ENCODE data around the gene CCDC57.

CCDC57 gene

DNA sequence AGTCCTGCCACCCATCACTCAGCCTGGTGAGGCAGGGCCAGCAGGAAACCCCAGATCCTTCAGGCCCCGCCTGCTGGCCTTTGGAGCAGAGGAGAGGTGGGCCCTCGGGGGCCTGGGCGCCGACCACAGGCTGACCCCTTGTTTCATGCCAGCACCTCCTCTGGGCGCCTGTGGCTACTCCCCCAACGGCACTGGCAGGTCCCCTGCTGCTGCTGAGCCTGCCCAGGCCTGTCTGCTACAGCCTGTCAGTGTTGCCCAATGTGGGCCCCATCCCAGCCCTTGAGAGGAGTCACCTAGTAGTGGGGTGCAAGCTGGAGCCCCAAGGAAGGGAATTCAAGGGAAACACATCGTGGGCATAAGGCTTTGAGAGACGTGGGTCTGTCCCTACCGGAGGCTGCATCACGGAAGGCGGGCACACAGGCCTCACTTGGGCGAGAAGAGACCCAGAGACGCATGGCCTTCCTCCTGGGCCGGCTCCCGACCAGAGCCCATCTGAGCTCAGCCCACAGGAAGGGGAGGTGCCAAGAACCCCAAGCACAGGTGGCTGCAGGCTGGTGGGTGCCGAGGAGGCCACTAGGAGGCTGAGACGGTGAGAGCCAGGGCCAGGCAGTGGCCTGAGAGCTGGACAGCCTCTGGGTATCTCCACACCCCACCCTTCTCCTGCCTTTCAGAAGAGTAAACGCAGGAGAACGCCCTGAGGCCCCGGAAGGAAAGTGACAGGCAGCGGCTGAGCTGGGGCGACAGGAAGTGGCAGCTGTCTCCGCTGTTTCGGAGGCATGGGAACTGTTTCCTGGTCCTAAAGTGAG is 106.6 kb downstream of the CCDC57 start:
- peak; percentile 67 for DNase-seq (ENCODE audit: low spot score)

- no peak for DNase-seq (ENCODE audit: low spot score)
These were observed 107.2 kb downstream of the CCDC57 start for GRCh38 chr17:82105417-82105881.

DNA sequence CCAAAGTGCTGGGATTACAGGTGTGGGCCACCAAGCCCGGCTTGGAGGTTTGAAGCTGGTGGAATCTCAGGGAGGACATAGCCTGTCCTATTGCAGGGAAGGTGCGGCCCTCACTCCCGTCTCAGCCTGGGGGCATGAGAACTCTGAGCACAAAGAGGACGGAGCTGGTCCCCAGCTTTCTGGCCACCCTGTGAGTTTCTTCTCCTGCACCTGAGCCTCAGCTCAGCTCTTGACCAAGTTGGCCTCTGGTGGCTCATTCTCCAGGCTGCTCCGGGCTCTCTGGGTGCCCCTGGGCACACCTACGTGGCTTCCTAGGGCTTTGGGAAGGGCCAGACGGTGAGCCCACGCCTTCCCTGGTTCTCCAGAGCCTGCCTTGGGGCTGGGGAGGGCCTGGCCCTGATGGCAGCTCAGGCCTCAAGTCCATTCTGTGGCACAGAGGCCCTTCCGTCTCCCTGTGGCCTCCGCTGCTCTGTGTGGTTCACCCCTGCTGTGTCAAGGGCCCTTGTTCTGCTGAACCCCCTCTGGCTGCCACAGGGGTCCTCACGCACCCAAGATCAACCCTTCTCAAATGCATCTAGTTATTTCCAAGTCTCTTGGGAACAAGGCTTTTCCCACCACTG is 107.7 kb downstream of the CCDC57 start:
- DNase-seq (ENCODE audit: low spot score) = no peak

- DNase-seq (ENCODE audit: low spot score) = no peak
These were observed 108.8 kb downstream of the CCDC57 start for GRCh38 chr17:82103553-82104451.

GRCh38 chr17:82101767-82102679 is 110.6 kb downstream of the CCDC57 start:
- DNase-seq (ENCODE audit: low spot score) = no peak

GRCh38 chr17:82101301-82101715 is 111.3 kb downstream of the CCDC57 start:
- no peak for DNase-seq (ENCODE audit: low spot score)

DNA sequence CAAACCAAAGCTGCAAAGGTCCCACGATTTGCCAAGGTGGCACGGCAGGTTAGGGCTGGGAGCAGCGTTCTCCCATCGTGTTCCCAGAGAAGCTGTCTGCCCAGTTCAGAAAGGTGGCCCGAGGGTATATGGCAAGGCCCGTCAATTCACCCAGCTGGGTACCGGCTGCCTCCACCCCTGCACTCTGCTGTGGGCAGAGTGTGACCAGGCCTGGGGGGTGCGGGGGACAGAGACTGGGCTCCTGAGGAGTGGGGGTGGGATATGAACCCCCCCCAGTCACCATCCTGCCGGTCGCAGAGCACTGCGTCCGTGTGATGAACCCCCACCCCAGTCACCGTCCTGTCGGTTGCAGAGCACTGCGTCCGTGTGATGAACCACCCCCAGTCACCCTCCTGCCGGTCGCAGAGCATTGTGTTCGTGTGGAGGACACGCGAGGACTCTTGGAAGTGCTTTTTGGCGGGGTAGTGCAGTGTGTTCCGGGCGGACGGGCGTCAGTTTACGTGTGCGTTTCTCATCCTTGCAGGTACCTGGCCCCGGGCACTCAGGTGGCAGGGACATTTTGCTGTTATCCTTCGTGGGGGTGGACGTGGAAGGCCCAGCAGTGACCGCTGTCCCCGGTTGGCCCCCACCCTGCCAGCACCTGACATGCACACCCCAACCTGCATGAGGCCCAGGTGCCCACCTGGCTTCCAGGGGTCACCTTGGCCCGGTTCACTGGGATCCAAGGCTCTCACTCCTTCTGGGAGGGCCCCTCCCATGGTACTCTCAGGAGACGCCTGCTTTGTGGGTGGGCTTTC is 111.9 kb downstream of the CCDC57 start:
- DNase-seq (ENCODE audit: low spot score) = no peak

DNA sequence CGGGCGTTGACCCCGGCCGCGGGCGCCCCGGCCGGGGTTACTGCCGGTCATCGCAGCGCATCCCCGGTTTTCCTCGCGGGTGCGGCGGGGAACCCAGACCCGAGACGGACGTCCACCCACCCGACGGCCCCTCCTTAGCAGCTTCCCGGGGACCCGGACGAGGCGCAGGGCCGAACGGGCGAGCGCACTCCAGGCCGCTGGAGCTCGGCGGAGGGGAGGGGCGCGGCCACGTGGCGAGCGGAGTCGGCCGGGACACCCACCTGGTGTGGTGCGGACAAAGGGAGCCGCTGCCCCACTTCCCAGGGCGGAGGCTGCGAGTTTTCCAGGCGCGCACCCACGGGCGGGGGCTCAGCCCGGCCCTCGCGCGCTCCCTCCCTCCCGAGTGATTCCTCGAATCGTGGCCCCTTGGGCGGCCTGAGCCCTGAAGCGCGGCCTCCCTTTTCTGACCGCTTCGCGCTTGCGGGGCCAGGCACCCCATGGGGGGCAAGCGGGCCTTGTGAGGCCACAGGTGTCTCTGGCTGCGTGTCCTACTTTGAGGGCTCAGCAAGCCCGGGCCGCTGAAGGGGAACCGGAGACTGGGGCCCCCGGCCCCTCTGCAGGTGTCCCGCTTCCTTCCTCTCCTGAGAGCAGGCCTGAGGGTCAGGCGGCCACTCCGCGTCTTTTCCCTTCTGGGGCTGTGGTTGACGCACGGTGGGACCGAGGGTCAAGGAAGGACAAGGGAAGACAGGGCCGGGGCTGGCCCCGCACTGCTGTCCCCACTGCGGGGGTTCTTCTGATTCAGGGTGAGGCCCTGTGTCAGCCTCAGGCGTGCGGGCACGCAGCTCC is 113.5 kb downstream of the CCDC57 start:
- DNase-seq (ENCODE audit: low spot score) = no peak

DNA sequence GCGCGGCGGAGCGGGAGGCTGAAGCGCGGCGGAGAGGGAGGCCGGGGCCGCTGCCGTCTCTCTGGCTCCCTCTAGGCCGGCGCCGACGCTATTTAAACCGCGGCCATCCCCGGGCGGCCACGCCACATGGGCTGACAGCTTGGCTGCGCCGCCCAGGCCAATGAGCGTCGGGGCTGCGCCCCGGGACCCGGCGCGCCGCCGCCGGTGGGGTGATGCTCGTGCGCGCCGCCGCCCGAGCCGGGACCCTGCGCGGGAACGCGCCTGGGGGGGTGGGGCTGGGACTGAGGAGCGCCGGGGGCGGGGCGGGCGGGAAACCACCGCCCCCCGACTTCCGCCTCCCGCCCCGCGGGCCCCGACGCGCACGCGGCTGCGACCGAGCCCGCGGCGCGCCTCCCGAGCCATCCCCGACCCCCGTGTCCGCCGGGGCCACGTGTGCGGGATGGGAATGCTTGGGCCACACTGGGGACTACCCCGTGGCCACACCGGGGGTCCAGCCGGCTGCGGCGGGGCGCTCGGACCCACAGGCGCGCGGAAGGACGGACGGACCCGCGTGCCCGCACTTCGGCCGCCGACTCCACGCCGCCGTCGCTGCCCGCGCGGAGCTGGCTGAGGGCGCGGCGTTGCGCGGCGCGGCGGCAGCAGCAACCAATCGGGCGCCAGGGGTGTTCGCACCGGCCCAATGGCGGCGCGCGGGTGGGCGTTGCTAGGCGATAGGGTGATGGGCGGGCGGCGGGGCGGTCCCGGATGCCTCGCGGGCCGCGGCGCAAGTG is 114.3 kb downstream of the CCDC57 start, which contains the start of gene FASN:
Gene FASN, minus strand, starts transcription at position 68 of the 770 bp plus-strand sequence. CDS start 1,791 bp downstream, outside the sequence.
- DNase-seq (ENCODE audit: low spot score) = peak; percentile 90

- no peak for DNase-seq (ENCODE audit: low spot score)
These were observed 114.8 kb downstream of the CCDC57 start for GRCh38 chr17:82097919-82098168.

GRCh38 chr17:82097184-82097918 is 115.3 kb downstream of the CCDC57 start:
- no peak for DNase-seq (ENCODE audit: low spot score)

DNA sequence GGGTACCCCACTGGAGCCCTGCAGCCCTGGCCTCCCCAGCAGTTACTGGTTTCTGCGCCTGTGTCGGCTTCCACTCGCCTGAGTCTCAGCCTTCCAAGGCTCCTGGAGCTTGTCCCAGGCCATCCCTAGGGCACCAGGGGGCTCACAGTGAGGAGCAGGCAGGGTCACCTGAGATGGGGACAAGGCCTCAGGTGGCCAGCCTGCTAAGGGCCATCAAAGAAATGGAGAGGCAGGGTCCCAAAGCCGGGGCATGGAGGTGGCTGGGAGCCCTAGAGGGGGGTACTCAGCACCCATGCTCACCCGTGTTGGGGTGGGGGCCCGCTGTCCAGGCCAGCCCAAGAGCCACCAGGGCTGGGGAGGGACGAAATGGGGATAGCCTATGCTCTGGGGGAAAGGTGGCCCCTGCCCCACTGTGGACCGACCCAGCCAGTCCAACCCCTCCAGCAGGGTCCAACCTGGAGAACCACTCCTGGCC is 115.9 kb downstream of the CCDC57 start:
- no peak for DNase-seq (ENCODE audit: low spot score)

GRCh38 chr17:82095777-82096708 is 116.6 kb downstream of the CCDC57 start:
- no peak for DNase-seq (ENCODE audit: low spot score)

DNA sequence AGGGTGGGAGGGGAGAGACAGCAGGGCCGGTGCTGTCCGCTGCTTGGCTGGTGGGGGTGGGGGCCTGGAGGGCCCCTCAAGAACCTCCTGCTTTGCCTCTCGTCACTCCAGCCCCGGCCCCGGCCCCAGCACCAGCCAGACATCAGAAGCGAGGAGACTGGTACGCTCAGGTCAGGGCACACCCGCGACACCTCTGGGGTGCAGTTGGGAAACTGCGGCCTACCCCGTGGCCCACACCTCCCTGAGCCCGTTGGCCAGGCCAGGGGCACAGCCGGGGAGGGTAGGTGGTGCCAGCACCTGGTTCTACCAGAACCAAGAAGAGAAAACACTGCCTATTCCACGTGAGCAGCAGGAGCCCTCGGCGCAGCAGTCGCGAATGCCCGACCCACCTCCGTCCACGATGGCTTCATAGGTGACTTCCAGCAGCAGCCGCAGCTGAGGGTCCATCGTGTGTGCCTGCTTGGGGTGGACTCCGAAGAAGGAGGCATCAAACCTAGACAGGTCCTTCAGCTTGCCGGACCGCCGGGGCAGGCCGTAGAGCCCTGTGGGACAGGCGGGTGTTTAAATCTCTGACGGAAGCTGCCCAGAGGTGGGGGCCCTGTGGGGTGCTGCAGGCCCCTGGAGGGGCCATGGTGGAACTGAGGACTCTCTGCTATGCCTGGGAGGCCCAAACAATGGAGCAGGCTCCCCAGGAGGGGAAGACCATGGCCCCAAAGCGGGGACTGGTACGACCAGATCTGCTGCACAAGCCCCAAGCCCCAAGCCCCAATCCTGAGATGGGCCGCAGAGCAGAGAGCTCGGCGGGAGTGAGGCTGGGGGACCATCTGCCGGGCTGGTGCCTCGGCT is 117.5 kb downstream of the CCDC57 start:
- no peak for DNase-seq (ENCODE audit: low spot score)

DNA sequence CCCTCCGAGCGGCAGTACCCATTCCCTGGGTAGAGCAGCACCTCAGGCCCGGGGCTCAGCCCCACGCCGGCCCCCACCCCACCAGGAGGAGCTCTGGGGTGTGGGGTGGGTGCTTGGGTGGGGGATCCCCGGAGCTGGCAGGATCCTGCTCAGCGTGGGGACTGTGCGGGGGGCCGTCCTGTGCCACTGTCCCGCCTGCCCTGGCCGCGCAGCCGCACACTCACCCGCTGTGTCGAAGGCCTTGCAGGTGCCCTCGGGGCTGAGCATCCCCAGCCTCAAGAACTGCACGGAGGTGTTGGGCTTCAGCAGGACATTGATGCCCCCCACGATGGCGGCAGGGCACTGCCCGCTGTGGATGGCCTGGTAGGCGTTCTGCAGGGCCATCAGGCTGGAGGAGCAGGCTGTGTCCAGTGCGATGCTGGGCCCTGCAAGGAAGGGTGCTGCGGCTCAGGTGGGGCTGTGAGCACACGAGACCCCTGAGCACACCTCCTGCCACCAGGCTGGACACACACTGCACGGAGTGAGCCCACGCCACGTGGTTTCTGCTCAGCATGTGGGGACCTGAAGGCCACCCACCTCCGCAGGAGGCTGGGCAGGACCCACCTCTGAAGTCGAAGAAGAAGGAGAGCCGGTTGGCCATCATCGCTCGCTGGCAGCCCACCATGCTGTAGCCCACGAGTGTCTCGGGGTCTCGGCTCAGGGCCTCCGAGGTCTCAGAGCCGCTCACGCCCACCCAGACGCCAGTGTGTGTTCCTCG is 119.5 kb downstream of the CCDC57 start:
- no peak for DNase-seq (ENCODE audit: low spot score)
